Duodenal mucosa (tissue), 2 donors: ENCODE results near the gene CASR.

ENCODE experiments used
- H3K27ac ChIP-seq: one replicate; pipeline ENCODE4 v1.7.0; 2013; ENCODE audit warnings: low read depth, low read length
- H3K27me3 ChIP-seq, 2 donors: one replicate each; pipeline ENCODE4 v1.7.0; 2013; ENCODE audit warnings: low read length in 2 of 2, control low read depth in 1 of 2; ENCODE audit not compliant: insufficient read depth in 2 of 2, control insufficient read depth in 1 of 2
- H3K36me3 ChIP-seq, 2 donors: one replicate each; pipeline ENCODE4 v1.7.0; 2013; ENCODE audit warnings: low read length in 2 of 2, control low read depth in 1 of 2; ENCODE audit not compliant: insufficient read depth in 2 of 2, control insufficient read depth in 1 of 2
- H3K4me1 ChIP-seq, 2 donors: one replicate each; pipeline ENCODE4 v1.7.0; 2013; ENCODE audit warnings: low read length in 2 of 2, control low read depth in 1 of 2; ENCODE audit not compliant: insufficient read depth in 2 of 2, control insufficient read depth in 1 of 2
- H3K4me3 ChIP-seq, 2 donors: one replicate each; pipeline ENCODE4 v1.7.0; 2013; ENCODE audit warnings: low read length in 2 of 2, low read depth in 1 of 2
- H3K9ac ChIP-seq, 2 donors: one replicate each; pipeline ENCODE4 v1.7.0; 2013; ENCODE audit warnings: low read length in 2 of 2, low read depth in 1 of 2
- H3K9me3 ChIP-seq, 2 donors: one replicate each; pipeline ENCODE4 v1.7.0; 2013; ENCODE audit warnings: low read length in 2 of 2, control low read depth in 1 of 2; ENCODE audit not compliant: control insufficient read depth in 1 of 2

CASR gene

GRCh38 chr3:122315619-122316018 lies 132.2 kb downstream of the CASR start:
- Histone ChIP-seq H3K27me3 (peaks cover 0 to 3% of the 10 kb centered on the region in 2 donors), H3K9ac (no peak overlapping the region), H3K9me3 (peaks cover 0 to 7% of the 10 kb centered on the region in 2 donors), H3K27ac (no peak overlapping the region), H3K36me3 (no peaks in the 10 kb centered on the region), H3K4me3 (no peak overlapping the region), H3K4me1 (peaks cover 5 to 7% of the 10 kb centered on the region in 2 donors)

- H3K9me3 ChIP-seq: peaks cover 0 to 7% of the 10 kb centered on the region in 2 donors
- H3K9ac ChIP-seq: no peak overlapping the region
- no peaks in the 10 kb centered on the region for H3K36me3 ChIP-seq
- no peak overlapping the region for H3K4me3 ChIP-seq
- H3K27ac ChIP-seq: no peak overlapping the region
- no peaks in the 10 kb centered on the region for H3K4me1 ChIP-seq
- peaks cover 0 to 3% of the 10 kb centered on the region in 2 donors for H3K27me3 ChIP-seq
Measured at GRCh38 chr3:122316368-122316767, 132.9 kb downstream of the CASR start.

- no peak overlapping the region for H3K4me3 ChIP-seq
- peaks cover 0 to 3% of the 10 kb centered on the region in 2 donors for H3K27me3 ChIP-seq
- H3K4me1 ChIP-seq: peaks cover 5% of the 10 kb centered on the region in 2 donors
- H3K27ac ChIP-seq: no peak overlapping the region
- peaks cover 0 to 7% of the 10 kb centered on the region in 2 donors for H3K9me3 ChIP-seq
- no peak overlapping the region for H3K9ac ChIP-seq
- H3K36me3 ChIP-seq: no peaks in the 10 kb centered on the region
Measured at GRCh38 chr3:122318620-122319019, 135.2 kb downstream of the CASR start.

- Histone ChIP-seq H3K36me3 (no peaks in the 10 kb centered on the region), H3K4me1 (peaks cover 5 to 8% of the 10 kb centered on the region in 2 donors), H3K9me3 (peaks cover 0 to 7% of the 10 kb centered on the region in 2 donors), H3K27ac (no peak overlapping the region), H3K9ac (no peak overlapping the region), H3K4me3 (no peak overlapping the region), H3K27me3 (no peaks in the 10 kb centered on the region)
Measured at GRCh38 chr3:122322095-122323075, 138.9 kb downstream of the CASR start.

- Histone ChIP-seq H3K27me3 (no peaks in the 10 kb centered on the region), H3K4me1 (peaks cover 5 to 8% of the 10 kb centered on the region in 2 donors), H3K9ac (no peak within 1 kb of the TSS), H3K4me3 (no peak within 1 kb of the TSS), H3K9me3 (no peaks in the 10 kb centered on the region), H3K27ac (no peak within 1 kb of the TSS), H3K36me3 (no peaks in the 10 kb centered on the region)
Measured at GRCh38 chr3:122324871-122325323, 141.4 kb downstream of the CASR start, which contains the start of gene CSTA. CSTA (plus strand) TSS chr3:122325248; CDS start chr3:122325293, 45 bp downstream.

- H3K36me3 ChIP-seq: no peaks in the 10 kb centered on the region
- no peak overlapping the region for H3K4me3 ChIP-seq
- H3K4me1 ChIP-seq: peaks cover 5 to 8% of the 10 kb centered on the region in 2 donors
- H3K9me3 ChIP-seq: no peaks in the 10 kb centered on the region
- H3K27ac ChIP-seq: no peak overlapping the region
- no peaks in the 10 kb centered on the region for H3K27me3 ChIP-seq
- H3K9ac ChIP-seq: no peak overlapping the region
Measured at GRCh38 chr3:122325769-122326168, 142.3 kb downstream of the CASR start.

GRCh38 chr3:122331886-122332285 lies 148.4 kb downstream of the CASR start:
- no peaks in the 10 kb centered on the region for H3K4me1 ChIP-seq
- H3K9me3 ChIP-seq: no peaks in the 10 kb centered on the region
- H3K4me3 ChIP-seq: no peak overlapping the region
- no peaks in the 10 kb centered on the region for H3K27me3 ChIP-seq
- H3K9ac ChIP-seq: no peak overlapping the region
- H3K27ac ChIP-seq: no peak overlapping the region
- H3K36me3 ChIP-seq: no peaks in the 10 kb centered on the region

- Histone ChIP-seq H3K27ac (no peak overlapping the region), H3K36me3 (no peaks in the 10 kb centered on the region), H3K4me3 (no peak overlapping the region), H3K27me3 (no peaks in the 10 kb centered on the region), H3K4me1 (no peaks in the 10 kb centered on the region), H3K9me3 (no peaks in the 10 kb centered on the region), H3K9ac (no peak overlapping the region)
Measured at GRCh38 chr3:122332551-122332950, 149.1 kb downstream of the CASR start.
